ENCODE results near the gene PPP2R2C. TPM values are rescaled to one million over a fixed set of nuclear protein-coding genes. Genes with fewer than 3 reads are reported as not detected.

The PPP2R2C gene
- total and polyA plus RNA-seq, 5 donors, result 2.3 to 7.2 (median 2.8) TPM

DNA sequence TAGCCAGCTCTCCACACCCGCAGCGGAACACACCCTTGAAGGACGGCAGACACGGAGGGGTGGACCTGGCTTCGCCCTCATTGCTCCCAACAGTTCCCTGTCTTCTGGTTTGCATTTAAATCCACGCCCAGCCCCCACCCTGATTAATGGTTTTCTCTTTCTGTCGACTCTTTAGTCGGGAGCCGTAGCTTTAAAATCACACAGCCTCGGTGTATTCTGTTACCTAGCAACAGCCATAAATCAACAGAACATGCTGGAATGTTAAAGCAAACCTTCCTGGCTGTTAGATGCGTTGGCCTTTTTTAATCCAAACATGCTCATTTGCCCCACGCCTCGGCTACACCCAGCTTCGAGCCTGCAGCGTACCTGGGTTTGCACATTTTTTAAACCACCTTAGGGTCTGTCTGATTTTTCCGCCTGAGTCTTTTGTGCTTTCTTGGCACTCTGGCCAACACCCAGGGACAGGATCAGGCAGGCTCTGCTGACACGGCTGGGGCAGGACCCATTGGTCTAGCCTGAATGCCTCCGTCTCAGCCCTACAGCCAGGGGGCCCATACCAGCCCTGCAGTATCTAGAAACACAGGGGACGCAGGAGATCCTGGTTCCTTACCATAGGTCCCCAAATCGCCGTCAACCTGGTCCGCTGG lies 21.4 kb upstream of the PPP2R2C start:
- DNase-seq (no peak), ATAC-seq (no peak)
- Histone ChIP-seq H3K9me3 (ENCODE audit: control insufficient read depth, low read length) (no peaks in the 10 kb centered on the region), H3K4me1 (ENCODE audit: control insufficient read depth, insufficient read depth, low read length) (no peaks in the 10 kb centered on the region), H3K4me3 (ENCODE audit: low read length) (no peak overlapping the region), H3K27me3 (ENCODE audit: control insufficient read depth, insufficient read depth) (no peaks in the 10 kb centered on the region), H3K27ac (ENCODE audit: low read length) (no peak overlapping the region)
- 34% methylated on average over 22 of the region's 22 CpGs for WGBS
- intact Hi-C loops (cut with DNase I), result no loop called here

DNA sequence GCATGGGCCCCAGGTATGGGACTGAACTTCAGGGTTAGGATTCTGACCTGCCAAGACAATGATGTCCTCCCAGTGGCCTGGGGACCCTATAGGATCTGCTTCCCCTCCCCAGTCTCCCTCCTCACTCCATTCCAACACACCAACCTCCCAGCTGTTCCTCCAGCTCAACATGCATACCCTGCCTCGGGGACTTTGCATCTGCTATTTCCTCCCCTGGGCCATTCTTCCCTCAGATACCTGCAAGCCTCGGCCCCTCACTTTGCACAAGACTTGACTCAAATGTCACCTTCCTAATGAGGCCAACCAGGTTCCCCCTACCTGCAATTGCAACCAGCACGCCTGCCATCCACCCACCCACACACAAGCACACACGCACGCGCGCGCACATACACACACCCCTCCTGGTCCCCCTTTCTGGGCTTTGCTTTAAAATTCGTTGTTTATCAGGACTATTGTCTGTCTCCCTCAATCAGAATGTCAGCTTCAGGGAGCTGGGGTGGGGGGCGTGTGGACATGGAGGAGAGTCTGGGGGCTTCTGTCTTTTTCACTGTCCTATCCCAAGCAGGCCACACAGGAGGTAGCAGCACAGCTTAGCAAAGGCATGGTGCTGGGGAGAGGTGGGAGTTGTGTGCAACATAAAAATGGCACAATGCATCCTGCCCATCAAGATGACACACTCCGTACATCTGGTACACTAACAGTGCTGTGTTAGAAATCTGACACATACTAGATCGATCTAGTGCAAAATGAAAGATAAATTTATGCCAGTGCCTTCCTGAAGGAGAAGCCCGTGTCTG lies 20.6 kb upstream of the PPP2R2C start:
- no peak for DNase-seq
- WGBS, result 63% methylated on average over 13 of the region's 13 CpGs
- H3K27me3 ChIP-seq (ENCODE audit: control insufficient read depth, insufficient read depth), result no peaks in the 10 kb centered on the region
- H3K9me3 ChIP-seq (ENCODE audit: control insufficient read depth, low read length), result no peaks in the 10 kb centered on the region
- intact Hi-C loops (cut with DNase I), result no loop called here
- no peak overlapping the region for H3K27ac ChIP-seq (ENCODE audit: low read length)
- H3K4me3 ChIP-seq (ENCODE audit: low read length), result no peak overlapping the region
- ATAC-seq, result no peak
- no peaks in the 10 kb centered on the region for H3K4me1 ChIP-seq (ENCODE audit: control insufficient read depth, insufficient read depth, low read length)

GRCh38 chr4:6492027-6492590 lies 19.7 kb upstream of the PPP2R2C start:
- DNase-seq (no peak), ATAC-seq (no peak)
- no peaks in the 10 kb centered on the region for H3K9me3 ChIP-seq (ENCODE audit: control insufficient read depth, low read length)
- no peak overlapping the region for H3K4me3 ChIP-seq (ENCODE audit: low read length)
- intact Hi-C loops (cut with DNase I), result no loop called here
- H3K27me3 ChIP-seq (ENCODE audit: control insufficient read depth, insufficient read depth), result no peaks in the 10 kb centered on the region
- WGBS, result 73% methylated on average over 6 of the region's 6 CpGs
- no peak overlapping the region for H3K27ac ChIP-seq (ENCODE audit: low read length)
- H3K4me1 ChIP-seq (ENCODE audit: control insufficient read depth, insufficient read depth, low read length), result no peaks in the 10 kb centered on the region

DNA sequence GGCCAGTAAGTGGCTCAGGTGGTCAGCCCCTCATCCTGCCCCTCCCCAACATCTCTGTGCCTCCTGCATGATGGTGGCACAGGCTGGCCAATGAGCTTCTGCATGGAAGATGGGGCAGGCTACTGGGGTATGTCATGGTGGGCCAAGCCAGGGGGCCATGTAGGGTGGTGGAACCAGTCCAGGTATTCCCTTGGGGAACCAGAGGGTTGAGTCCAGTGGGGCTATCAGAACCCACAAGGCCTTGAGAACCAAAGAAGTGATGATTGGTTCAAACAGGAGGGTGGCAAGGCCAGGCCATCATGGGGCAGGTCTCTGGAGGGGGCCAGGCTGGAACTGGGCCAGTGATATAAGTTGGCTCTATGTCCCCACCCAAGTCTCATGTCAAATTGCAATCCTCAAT lies 18.8 kb upstream of the PPP2R2C start:
- no peaks in the 10 kb centered on the region for H3K4me1 ChIP-seq (ENCODE audit: control insufficient read depth, insufficient read depth, low read length)
- H3K27me3 ChIP-seq (ENCODE audit: control insufficient read depth, insufficient read depth), result no peaks in the 10 kb centered on the region
- intact Hi-C loops (cut with DNase I), result no loop called here
- DNase-seq, result no peak
- ATAC-seq, result no peak
- no peak overlapping the region for H3K4me3 ChIP-seq (ENCODE audit: low read length)
- no peaks in the 10 kb centered on the region for H3K9me3 ChIP-seq (ENCODE audit: control insufficient read depth, low read length)
- no peak overlapping the region for H3K27ac ChIP-seq (ENCODE audit: low read length)

DNA sequence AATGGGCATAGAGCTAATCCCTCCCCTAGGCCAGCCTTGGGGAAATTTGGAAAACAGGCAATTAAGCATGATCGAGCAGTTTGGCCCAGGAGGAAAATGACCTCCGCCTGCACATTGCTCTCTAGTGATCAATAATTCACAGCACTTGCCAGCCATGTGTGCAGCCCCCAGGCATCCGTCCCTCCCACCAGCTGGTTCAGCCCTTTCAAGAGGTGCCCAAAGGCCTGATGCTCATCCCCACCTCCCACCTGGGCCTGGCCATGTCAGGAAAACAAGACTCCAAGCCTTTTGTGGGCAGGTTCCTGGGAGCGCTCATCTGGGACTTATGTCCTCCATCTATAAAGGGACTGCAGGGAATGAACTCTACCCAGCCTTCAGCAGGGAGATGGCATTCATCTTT lies 17.5 kb upstream of the PPP2R2C start:
- ATAC-seq (no peak), DNase-seq (no peak)
- no peak overlapping the region for H3K4me3 ChIP-seq (ENCODE audit: low read length)
- H3K27ac ChIP-seq (ENCODE audit: low read length), result no peak overlapping the region
- H3K9me3 ChIP-seq (ENCODE audit: control insufficient read depth, low read length), result no peaks in the 10 kb centered on the region
- H3K4me1 ChIP-seq (ENCODE audit: control insufficient read depth, insufficient read depth, low read length), result no peaks in the 10 kb centered on the region
- no peaks in the 10 kb centered on the region for H3K27me3 ChIP-seq (ENCODE audit: control insufficient read depth, insufficient read depth)
- 67% methylated on average over 4 of the region's 4 CpGs for WGBS
- intact Hi-C loops (cut with DNase I), result no loop called here

DNA sequence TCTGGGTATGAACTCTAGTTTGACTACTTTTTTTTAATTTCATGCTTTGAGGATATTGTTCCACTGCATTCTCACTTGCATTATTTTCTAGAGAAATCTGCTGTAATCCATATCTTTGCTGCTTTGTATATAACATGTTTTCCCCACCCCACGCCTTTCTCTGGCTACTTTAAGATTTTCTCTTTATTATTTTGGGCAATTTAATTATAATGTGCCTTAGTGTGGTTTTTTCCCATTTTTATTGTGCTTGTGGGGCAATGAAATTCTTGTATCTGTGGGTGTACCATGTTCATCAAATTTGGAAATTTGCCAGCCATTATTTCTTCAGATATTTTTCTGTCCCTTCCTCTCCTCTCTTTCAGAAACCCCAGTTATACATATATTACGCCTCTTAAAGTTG lies 15.1 kb upstream of the PPP2R2C start:
- intact Hi-C loops (cut with DNase I), result no loop called here
- no peaks in the 10 kb centered on the region for H3K27me3 ChIP-seq (ENCODE audit: control insufficient read depth, insufficient read depth)
- no peaks in the 10 kb centered on the region for H3K4me1 ChIP-seq (ENCODE audit: control insufficient read depth, insufficient read depth, low read length)
- no peaks in the 10 kb centered on the region for H3K9me3 ChIP-seq (ENCODE audit: control insufficient read depth, low read length)
- H3K4me3 ChIP-seq (ENCODE audit: low read length), result no peak overlapping the region
- ATAC-seq, result no peak
- no peak overlapping the region for H3K27ac ChIP-seq (ENCODE audit: low read length)
- DNase-seq, result no peak
- 69% methylated on average over 2 of the region's 2 CpGs for WGBS

DNA sequence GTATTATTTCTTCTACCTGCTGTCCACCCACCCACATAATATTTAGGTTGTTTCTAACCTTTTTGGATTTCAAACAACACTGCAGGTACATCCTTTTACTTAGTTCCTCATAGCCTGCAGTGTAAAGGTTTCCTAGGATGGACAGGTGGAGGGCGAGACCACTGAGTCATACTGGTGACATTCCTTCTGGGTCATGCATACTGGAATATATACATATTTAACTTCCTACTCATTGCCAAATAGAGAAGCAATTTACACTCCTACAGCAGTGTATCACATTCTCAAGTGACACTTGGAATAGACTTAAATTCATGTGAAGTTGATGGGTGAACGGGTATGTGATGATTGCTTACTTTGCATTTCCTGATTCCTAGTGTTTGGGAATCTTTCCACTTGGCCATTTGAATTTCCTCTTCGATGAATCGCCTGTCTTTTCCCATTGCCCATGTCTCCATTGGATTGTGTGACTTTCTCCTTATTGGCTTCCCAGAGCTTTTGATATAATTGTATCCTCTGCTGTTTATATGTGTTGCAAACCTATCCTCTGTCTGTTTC lies 8.2 kb upstream of the PPP2R2C start:
- intact Hi-C loops (cut with DNase I), result no loop called here
- ATAC-seq, result no peak
- no peaks in the 10 kb centered on the region for H3K4me1 ChIP-seq (ENCODE audit: control insufficient read depth, insufficient read depth, low read length)
- no peaks in the 10 kb centered on the region for H3K9me3 ChIP-seq (ENCODE audit: control insufficient read depth, low read length)
- no peak for DNase-seq
- 61% methylated on average over 4 of the region's 4 CpGs for whole genome bisulfite sequencing
- H3K27ac ChIP-seq (ENCODE audit: low read length), result no peak overlapping the region
- no peaks in the 10 kb centered on the region for H3K27me3 ChIP-seq (ENCODE audit: control insufficient read depth, insufficient read depth)
- no peak overlapping the region for H3K4me3 ChIP-seq (ENCODE audit: low read length)

- no peak for ATAC-seq
- intact Hi-C loops (cut with DNase I), result no loop called here
- DNase-seq, result no peak
- H3K27ac ChIP-seq (ENCODE audit: low read length), result no peak overlapping the region
- H3K27me3 ChIP-seq (ENCODE audit: control insufficient read depth, insufficient read depth), result no peaks in the 10 kb centered on the region
- 58% methylated on average over 17 of the region's 17 CpGs for WGBS
- no peaks in the 10 kb centered on the region for H3K9me3 ChIP-seq (ENCODE audit: control insufficient read depth, low read length)
- no peak overlapping the region for H3K4me3 ChIP-seq (ENCODE audit: low read length)
- H3K4me1 ChIP-seq (ENCODE audit: control insufficient read depth, insufficient read depth, low read length), result no peaks in the 10 kb centered on the region
These were observed 6.3 kb upstream of the PPP2R2C start for GRCh38 chr4:6478546-6479220.

GRCh38 chr4:6476893-6477292 lies 4.5 kb upstream of the PPP2R2C start:
- DNase-seq, result no peak
- H3K27ac ChIP-seq (ENCODE audit: low read length), result no peak overlapping the region
- H3K27me3 ChIP-seq (ENCODE audit: control insufficient read depth, insufficient read depth), result no peaks in the 10 kb centered on the region
- H3K9me3 ChIP-seq (ENCODE audit: control insufficient read depth, low read length), result no peaks in the 10 kb centered on the region
- 89% methylated on average over 4 of the region's 4 CpGs for WGBS
- ATAC-seq, result no peak
- H3K4me3 ChIP-seq (ENCODE audit: low read length), result no peak overlapping the region
- H3K4me1 ChIP-seq (ENCODE audit: control insufficient read depth, insufficient read depth, low read length), result no peaks in the 10 kb centered on the region
- intact Hi-C loops (cut with DNase I), result no loop called here

- Histone ChIP-seq H3K4me3 (ENCODE audit: low read length) (no peak overlapping the region), H3K4me1 (ENCODE audit: control insufficient read depth, insufficient read depth, low read length) (no peaks in the 10 kb centered on the region), H3K27ac (ENCODE audit: low read length) (no peak overlapping the region), H3K9me3 (ENCODE audit: control insufficient read depth, low read length) (no peaks in the 10 kb centered on the region), H3K27me3 (ENCODE audit: control insufficient read depth, insufficient read depth) (no peaks in the 10 kb centered on the region)
- DNase-seq, result no peak
- ATAC-seq, result no peak
- 87% methylated on average over 11 of the region's 11 CpGs for WGBS
- intact Hi-C loops (cut with DNase I), result no loop called here
These were observed 3.1 kb upstream of the PPP2R2C start for GRCh38 chr4:6475492-6476020.

Measured in right cardiac atrium (tissue), 5 donors.